ENCODE data around the gene DTX2.
"Not testable (repeated sequence)": the region's sequence is repeated elsewhere in the genome, so short reads cannot be mapped to it uniquely, and the experiment has no call there.

DTX2 gene

GRCh38 chr7:76483081-76483480, 21.6 kb downstream of the DTX2 start:
- H3K4me3 ChIP-seq (ENCODE audit: low read length); DNase-seq (ENCODE audit: low read depth): not testable (repeated sequence)

GRCh38 chr7:76484456-76484855, 22.9 kb downstream of the DTX2 start:
- not testable (repeated sequence) for DNase-seq (ENCODE audit: low read depth)

GRCh38 chr7:76485822-76486610, 24.5 kb downstream of the DTX2 start:
- DNase-seq (ENCODE audit: low read depth); H3K4me3 ChIP-seq (ENCODE audit: low read length): not testable (repeated sequence)

More at GRCh38 chr7:76484456-76484855, 22.9 kb downstream of the DTX2 start:
- not testable (repeated sequence) for H3K4me3 ChIP-seq (ENCODE audit: low read length)

GRCh38 chr7:76486618-76487017, 25.1 kb downstream of the DTX2 start:
- not testable (repeated sequence) for H3K4me3 ChIP-seq (ENCODE audit: low read length); DNase-seq (ENCODE audit: low read depth)

- not testable (repeated sequence) for DNase-seq (ENCODE audit: low read depth)
These were observed 26.5 kb downstream of the DTX2 start for GRCh38 chr7:76487969-76488368.

GRCh38 chr7:76492139-76492538, 30.6 kb downstream of the DTX2 start:
- not testable (repeated sequence) for DNase-seq (ENCODE audit: low read depth); H3K4me3 ChIP-seq (ENCODE audit: low read length)

More at GRCh38 chr7:76487969-76488368, 26.5 kb downstream of the DTX2 start:
- H3K4me3 ChIP-seq (ENCODE audit: low read length) = not testable (repeated sequence)

GRCh38 chr7:76495717-76496116, 34.2 kb downstream of the DTX2 start:
- DNase-seq (ENCODE audit: low read depth); H3K4me3 ChIP-seq (ENCODE audit: low read length): not testable (repeated sequence)

GRCh38 chr7:76497918-76498582, 36.5 kb downstream of the DTX2 start:
- not testable (repeated sequence) for H3K4me3 ChIP-seq (ENCODE audit: low read length)

GRCh38 chr7:76498583-76499200, 37.2 kb downstream of the DTX2 start:
- not testable (repeated sequence) for DNase-seq (ENCODE audit: low read depth)

More at GRCh38 chr7:76497918-76498582, 36.5 kb downstream of the DTX2 start:
- DNase-seq (ENCODE audit: low read depth) = not testable (repeated sequence)

GRCh38 chr7:76499201-76499923, 37.9 kb downstream of the DTX2 start:
- DNase-seq (ENCODE audit: low read depth); H3K4me3 ChIP-seq (ENCODE audit: low read length): not testable (repeated sequence)

More at GRCh38 chr7:76498583-76499200, 37.2 kb downstream of the DTX2 start:
- H3K4me3 ChIP-seq (ENCODE audit: low read length) = not testable (repeated sequence)

GRCh38 chr7:76499924-76500241, 38.4 kb downstream of the DTX2 start:
- not testable (repeated sequence) for DNase-seq (ENCODE audit: low read depth); H3K4me3 ChIP-seq (ENCODE audit: low read length)

GRCh38 chr7:76502224-76502623, 40.7 kb downstream of the DTX2 start:
- DNase-seq (ENCODE audit: low read depth); H3K4me3 ChIP-seq (ENCODE audit: low read length): not testable (repeated sequence)

GRCh38 chr7:76502836-76503235, 41.3 kb downstream of the DTX2 start:
- not testable (repeated sequence) for DNase-seq (ENCODE audit: low read depth)

GRCh38 chr7:76503244-76503643, 41.7 kb downstream of the DTX2 start:
- not testable (repeated sequence) for DNase-seq (ENCODE audit: low read depth); H3K4me3 ChIP-seq (ENCODE audit: low read length)

More at GRCh38 chr7:76502836-76503235, 41.3 kb downstream of the DTX2 start:
- H3K4me3 ChIP-seq (ENCODE audit: low read length) = not testable (repeated sequence)

- not testable (repeated sequence) for H3K4me3 ChIP-seq (ENCODE audit: low read length); DNase-seq (ENCODE audit: low read depth)
These were observed 43.0 kb downstream of the DTX2 start for GRCh38 chr7:76504351-76505167.

All from AG10803 (cell line).